Trophoblast cell (in vitro differentiated cells and primary cell): Measurements from ENCODE around the gene DUSP1.

ENCODE experiments used
- DNase-seq, 2 donors: peaks; one replicate each; pipeline ENCODE4 v3.0.0-alpha.2; 2016
- H2AFZ ChIP-seq: 2 replicates; pipeline ENCODE4 v1.6.1; 2013; ENCODE audit warnings: low read length, moderate library complexity, mild to moderate bottlenecking; ENCODE audit not compliant: insufficient read depth, poor library complexity
- H2AK5ac ChIP-seq: 2 replicates; pipeline ENCODE4 v1.6.1; 2013; ENCODE audit warnings: mild to moderate bottlenecking, low read length
- H2BK120ac ChIP-seq: 2 replicates; pipeline ENCODE4 v1.6.1; 2013; ENCODE audit warnings: low read length, mild to moderate bottlenecking, moderate library complexity; ENCODE audit not compliant: insufficient read depth, poor library complexity
- H2BK12ac ChIP-seq: 2 replicates; pipeline ENCODE4 v1.6.1; 2013; ENCODE audit warnings: mild to moderate bottlenecking, low read length, moderate library complexity
- H2BK5ac ChIP-seq: 2 replicates; pipeline ENCODE4 v1.6.1; 2013; ENCODE audit warnings: low read length, low read depth, moderate library complexity, mild to moderate bottlenecking; ENCODE audit not compliant: poor library complexity
- H3K14ac ChIP-seq: 2 replicates; pipeline ENCODE4 v1.6.1; 2013; ENCODE audit warnings: mild to moderate bottlenecking, low read length
- H3K18ac ChIP-seq: 2 replicates; pipeline ENCODE4 v1.6.1; 2013; ENCODE audit warnings: mild to moderate bottlenecking, low read length
- H3K23ac ChIP-seq: 2 replicates; pipeline ENCODE4 v1.6.1; 2013; ENCODE audit warnings: low read length
- H3K27ac ChIP-seq: 2 replicates; pipeline ENCODE4 v1.5.1; 2013; ENCODE audit warnings: low read depth, mild to moderate bottlenecking, inconsistent platforms, low read length, moderate library complexity
- H3K27me3 ChIP-seq: 2 replicates; pipeline ENCODE4 v1.6.1; 2013; ENCODE audit warnings: inconsistent platforms, mild to moderate bottlenecking, low read length, moderate library complexity; ENCODE audit not compliant: insufficient read depth
- H3K36me3 ChIP-seq, 2 experiments: 1 replicate in 1 of 2; 2 replicates in 1 of 2; pipeline ENCODE4 v1.6.1; 2013; ENCODE audit warnings: low read length in 2 of 2, mild to moderate bottlenecking in 2 of 2, moderate library complexity in 1 of 2; ENCODE audit not compliant: insufficient read depth in 2 of 2, control insufficient read depth in 1 of 2
- H3K4ac ChIP-seq: 2 replicates; pipeline ENCODE4 v1.6.1; 2013; ENCODE audit warnings: low read depth, mild to moderate bottlenecking, low read length, moderate library complexity
- H3K4me1 ChIP-seq, 2 experiments: 1 replicate in 1 of 2; 2 replicates in 1 of 2; pipeline ENCODE4 v1.6.1; 2013; ENCODE audit warnings: low read length in 2 of 2, mild to moderate bottlenecking in 2 of 2, moderate library complexity in 1 of 2; ENCODE audit not compliant: insufficient read depth in 2 of 2, control insufficient read depth in 1 of 2
- H3K4me2 ChIP-seq: 2 replicates; pipeline ENCODE4 v1.6.1; 2013; ENCODE audit warnings: inconsistent platforms, mild to moderate bottlenecking, low read length, moderate library complexity
- H3K4me3 ChIP-seq: 2 replicates; pipeline ENCODE4 v1.5.1; 2013; ENCODE audit warnings: mild to moderate bottlenecking, low read depth, low read length, inconsistent platforms
- H3K79me1 ChIP-seq: one replicate; pipeline ENCODE4 v1.6.1; 2013; ENCODE audit warnings: low read length
- H3K79me2 ChIP-seq: 2 replicates; pipeline ENCODE4 v1.6.1; 2013; ENCODE audit warnings: low read length, mild to moderate bottlenecking; ENCODE audit not compliant: control insufficient read depth, insufficient read depth, poor library complexity
- H3K9ac ChIP-seq: 2 replicates; pipeline ENCODE4 v1.6.1; 2013; ENCODE audit warnings: mild to moderate bottlenecking, low read length
- H3K9me3 ChIP-seq: 2 replicates; pipeline ENCODE4 v1.6.1; 2013; ENCODE audit warnings: low read depth, mild to moderate bottlenecking, control low read depth, inconsistent platforms, low read length; ENCODE audit not compliant: insufficient read depth
- H4K12ac ChIP-seq: 2 replicates; pipeline ENCODE4 v1.6.1; 2013; ENCODE audit warnings: low read depth, mild to moderate bottlenecking, low read length, moderate library complexity
- H4K8ac ChIP-seq: 2 replicates; pipeline ENCODE4 v1.6.1; 2013; ENCODE audit warnings: low read depth, mild to moderate bottlenecking, low read length, moderate library complexity
- H4K91ac ChIP-seq: one replicate; pipeline ENCODE4 v1.6.1; 2013; ENCODE audit warnings: low read depth, mild to moderate bottlenecking, low read length, moderate library complexity
- WGBS: extraction: QIAGEN DNeasy Blood & Tissue Kit; methylation state at CpG from one replicate; pipeline ENCODE4 v1.1.7; 2013; ENCODE audit warnings: missing lambda C conversion rate; ENCODE audit not compliant: insufficient read length, insufficient coverage; ENCODE audit errors: extremely low coverage; 5-methylcytosine and 5-hydroxymethylcytosine counted together

DUSP1 gene

DNA sequence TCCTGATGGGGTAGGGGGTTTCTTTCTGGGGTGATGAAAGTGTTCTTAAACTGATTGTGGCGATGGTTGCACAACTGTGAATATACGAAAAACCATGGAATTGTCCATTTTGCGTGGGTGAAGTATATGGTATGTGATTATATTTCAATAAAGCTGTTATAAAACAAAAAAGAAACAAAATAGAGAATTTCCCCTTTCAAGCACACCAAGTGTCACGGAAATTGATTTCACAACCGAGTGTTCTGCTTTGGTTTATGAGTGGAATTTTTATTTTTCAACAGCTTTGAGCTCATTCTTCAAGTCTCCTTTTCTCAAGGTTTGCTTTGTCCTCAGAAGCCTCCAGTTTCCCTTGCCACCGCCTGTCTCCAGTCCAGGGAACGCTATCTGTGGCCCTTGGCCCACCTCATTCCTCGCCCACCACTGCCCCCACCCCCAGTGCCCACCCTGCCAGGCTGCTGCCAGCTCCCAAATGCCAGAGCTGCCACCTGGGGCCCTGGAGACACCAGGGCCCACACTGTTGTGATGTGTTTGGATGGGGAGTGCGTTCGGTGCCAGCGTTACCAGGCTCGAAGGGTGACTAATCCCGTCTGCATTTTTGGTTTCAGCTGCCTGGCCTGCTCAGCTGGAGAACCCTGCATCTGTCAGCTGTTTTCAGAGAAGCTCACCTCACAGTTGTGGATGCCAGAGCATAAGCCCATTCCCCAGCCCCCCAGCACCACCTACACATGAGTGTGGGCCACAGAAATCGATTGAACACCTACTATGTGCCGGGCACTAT lies 30.4 kb downstream of the DUSP1 start:
- no CpG with 5 or more reads among the region's 15 CpGs for WGBS

DNA sequence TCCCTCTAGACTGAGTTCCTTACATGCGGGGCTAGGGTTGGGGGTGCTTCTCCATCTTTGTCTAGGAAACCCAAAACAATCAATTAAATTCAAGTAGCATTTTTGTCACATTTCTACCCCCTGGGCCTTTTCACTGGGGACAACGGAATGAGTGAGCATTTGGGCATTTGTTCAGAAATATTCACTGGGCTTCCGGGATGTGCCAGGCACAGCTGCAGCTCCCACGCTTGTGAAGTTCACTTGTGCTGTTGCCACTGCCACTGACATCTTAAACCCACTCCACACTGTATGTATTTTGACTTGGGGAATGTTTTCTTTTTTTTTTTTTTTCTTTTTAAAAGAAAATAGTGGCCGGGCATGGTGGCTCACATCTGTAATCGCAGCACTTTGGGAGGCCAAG lies 31.6 kb downstream of the DUSP1 start:
- Histone ChIP-seq H4K12ac (no peak overlapping the region), H3K4me1 (no peaks in the 10 kb centered on the region), H3K4me3 (no peak overlapping the region), H2AK5ac (no peak overlapping the region), H3K23ac (no peak overlapping the region), H4K8ac (no peak overlapping the region), H3K18ac (no peak overlapping the region), H2BK5ac (no peak overlapping the region), H3K36me3 (no peaks in the 10 kb centered on the region), H2AFZ (no peak overlapping the region), H3K79me1 (no peaks in the 10 kb centered on the region), H3K27me3 (no peaks in the 10 kb centered on the region), H4K91ac (no peak overlapping the region), H3K4me2 (no peak overlapping the region), H2BK120ac (no peak overlapping the region), H3K27ac (no peak overlapping the region), H3K9me3 (peaks cover 2% of the 10 kb centered on the region), H2BK12ac (no peak overlapping the region), H3K14ac (no peak overlapping the region), H3K9ac (no peak overlapping the region), H3K4ac (no peak overlapping the region), H3K79me2 (no peaks in the 10 kb centered on the region)
- WGBS: no CpG with 5 or more reads among the region's 6 CpGs
- DNase-seq: no peak

More for the DNA sequence above, 30.4 kb downstream of the DUSP1 start:
- Histone ChIP-seq H2AFZ (no peak overlapping the region), H3K27me3 (no peaks in the 10 kb centered on the region), H3K27ac (no peak overlapping the region), H3K9me3 (peaks cover 2% of the 10 kb centered on the region), H3K4me1 (no peaks in the 10 kb centered on the region), H4K12ac (no peak overlapping the region), H3K14ac (no peak overlapping the region), H3K79me2 (no peaks in the 10 kb centered on the region), H4K91ac (no peak overlapping the region), H2BK120ac (no peak overlapping the region), H3K36me3 (no peaks in the 10 kb centered on the region), H2BK5ac (no peak overlapping the region), H3K18ac (no peak overlapping the region), H4K8ac (no peak overlapping the region), H3K4me3 (no peak overlapping the region), H2AK5ac (no peak overlapping the region), H3K4ac (no peak overlapping the region), H3K79me1 (no peaks in the 10 kb centered on the region), H3K9ac (no peak overlapping the region), H3K4me2 (no peak overlapping the region), H2BK12ac (no peak overlapping the region), H3K23ac (no peak overlapping the region)
- peak; percentile 70 to 87 for DNase-seq

DNA sequence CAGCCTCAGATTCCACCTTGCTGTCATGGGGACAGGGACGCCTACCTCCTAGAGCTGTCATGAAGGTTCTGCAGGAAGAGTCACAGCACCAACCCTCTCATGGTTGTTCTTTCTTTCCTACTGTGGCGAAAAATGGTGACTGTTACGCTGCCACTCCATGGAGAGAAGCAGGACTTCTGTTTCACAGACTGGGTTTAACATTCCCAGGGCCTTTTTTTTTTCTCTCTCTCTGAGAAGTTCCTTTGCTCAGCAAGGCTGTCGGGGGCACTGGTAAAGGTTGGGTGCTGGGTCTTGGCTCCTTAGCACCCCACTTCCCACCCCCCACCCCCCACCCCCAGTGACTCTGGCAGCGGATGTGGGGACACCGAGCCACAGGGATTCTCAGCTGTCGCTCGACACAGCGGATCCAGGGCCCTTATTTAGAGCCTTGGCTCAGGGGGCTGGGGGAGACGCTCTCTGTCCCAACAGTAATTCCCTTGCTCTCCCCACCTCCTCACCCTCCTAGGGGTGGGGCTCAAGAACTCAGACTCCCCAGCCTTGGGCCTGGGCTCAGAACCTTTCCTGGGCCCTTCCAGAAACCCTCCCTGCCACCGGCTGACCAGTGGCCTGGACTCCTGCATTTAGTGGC lies 34.4 kb downstream of the DUSP1 start:
- no peak overlapping the region for H3K14ac ChIP-seq
- H3K4me1 ChIP-seq: peaks cover 15 to 18% of the 10 kb centered on the region in 2 experiments
- H4K12ac ChIP-seq: no peak overlapping the region
- no peak for DNase-seq
- no peaks in the 10 kb centered on the region for H3K27me3 ChIP-seq
- no peak overlapping the region for H3K4me2 ChIP-seq
- no peak overlapping the region for H2BK120ac ChIP-seq
- H3K9me3 ChIP-seq: peaks cover 2% of the 10 kb centered on the region
- no peak overlapping the region for H3K27ac ChIP-seq
- no peak overlapping the region for H4K8ac ChIP-seq
- H3K4me3 ChIP-seq: no peak overlapping the region
- H3K36me3 ChIP-seq: no peaks in the 10 kb centered on the region
- H4K91ac ChIP-seq: no peak overlapping the region
- no peak overlapping the region for H2AK5ac ChIP-seq
- H2AFZ ChIP-seq: no peak overlapping the region
- no peak overlapping the region for H2BK5ac ChIP-seq
- no peak overlapping the region for H3K4ac ChIP-seq
- H2BK12ac ChIP-seq: no peak overlapping the region
- H3K18ac ChIP-seq: no peak overlapping the region
- no peak overlapping the region for H3K23ac ChIP-seq
- H3K79me1 ChIP-seq: peaks cover 14% of the 10 kb centered on the region
- no peak overlapping the region for H3K9ac ChIP-seq
- H3K79me2 ChIP-seq: peaks cover 2% of the 10 kb centered on the region
- WGBS: no CpG with 5 or more reads among the region's 11 CpGs

DNA sequence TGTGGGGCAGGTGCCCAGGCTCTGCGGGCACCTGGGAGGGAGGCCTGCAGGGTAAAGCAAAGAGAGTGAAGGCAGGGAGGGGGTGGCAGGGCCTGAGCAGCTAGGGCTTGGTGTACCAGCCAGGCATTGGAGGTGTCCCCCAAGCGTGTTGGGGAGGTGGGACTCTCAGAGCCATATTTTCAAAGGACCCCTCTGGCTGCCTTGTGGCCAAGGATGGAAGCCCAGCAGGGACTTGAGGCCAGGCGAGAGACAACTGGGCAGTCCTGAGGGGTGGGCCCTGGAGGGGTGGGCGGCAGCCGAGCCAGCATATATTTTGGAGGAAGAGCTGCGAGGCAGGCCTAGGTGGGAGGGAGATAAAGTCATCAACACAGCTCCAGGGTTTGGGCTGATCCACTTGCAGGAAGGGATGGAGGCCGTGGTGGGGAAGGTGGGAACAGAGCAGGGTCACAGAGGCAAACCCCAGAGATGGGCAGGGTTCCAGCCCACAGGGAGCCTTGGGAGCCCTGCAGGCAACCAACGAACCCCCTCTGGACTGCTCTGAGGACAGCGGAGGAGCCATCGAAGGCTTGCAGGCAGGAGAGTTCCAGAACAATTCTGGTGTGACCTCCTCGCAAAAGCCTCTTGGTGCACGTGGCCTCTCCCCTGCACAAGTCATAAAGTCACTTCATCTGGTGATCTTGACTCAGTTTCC lies 35.7 kb downstream of the DUSP1 start:
- peaks cover 15 to 24% of the 10 kb centered on the region in 2 experiments for H3K4me1 ChIP-seq
- peak overlapping the region; percentile 71 for H2AK5ac ChIP-seq
- H3K79me1 ChIP-seq: peaks cover 14% of the 10 kb centered on the region
- H2BK120ac ChIP-seq: peak overlapping the region; percentile 2
- H3K14ac ChIP-seq: peak overlapping the region; percentile 8
- H3K79me2 ChIP-seq: peaks cover 2% of the 10 kb centered on the region
- H4K8ac ChIP-seq: no peak overlapping the region
- no peaks in the 10 kb centered on the region for H3K27me3 ChIP-seq
- peaks cover 2% of the 10 kb centered on the region for H3K9me3 ChIP-seq
- H3K4ac ChIP-seq: no peak overlapping the region
- no peak overlapping the region for H3K9ac ChIP-seq
- H3K36me3 ChIP-seq: no peaks in the 10 kb centered on the region
- no peak overlapping the region for H3K27ac ChIP-seq
- H4K91ac ChIP-seq: no peak overlapping the region
- no peak overlapping the region for H3K4me3 ChIP-seq
- H3K4me2 ChIP-seq: no peak overlapping the region
- DNase-seq: no peak
- H3K18ac ChIP-seq: no peak overlapping the region
- no CpG with 5 or more reads among the region's 12 CpGs for WGBS
- no peak overlapping the region for H3K23ac ChIP-seq
- no peak overlapping the region for H2BK5ac ChIP-seq
- H2AFZ ChIP-seq: no peak overlapping the region
- peak overlapping the region; percentile 43 for H4K12ac ChIP-seq
- H2BK12ac ChIP-seq: no peak overlapping the region
